Measurements from ENCODE around the gene CNDP1. TPM values are rescaled to one million over a fixed set of nuclear protein-coding genes. Genes with fewer than 3 reads are reported as not detected.

CNDP1 gene
- total and polyA plus RNA-seq, 4 donors = 0.09 to 21.1 (median 5.8) TPM

- TF ChIP-seq, protein P1, sequence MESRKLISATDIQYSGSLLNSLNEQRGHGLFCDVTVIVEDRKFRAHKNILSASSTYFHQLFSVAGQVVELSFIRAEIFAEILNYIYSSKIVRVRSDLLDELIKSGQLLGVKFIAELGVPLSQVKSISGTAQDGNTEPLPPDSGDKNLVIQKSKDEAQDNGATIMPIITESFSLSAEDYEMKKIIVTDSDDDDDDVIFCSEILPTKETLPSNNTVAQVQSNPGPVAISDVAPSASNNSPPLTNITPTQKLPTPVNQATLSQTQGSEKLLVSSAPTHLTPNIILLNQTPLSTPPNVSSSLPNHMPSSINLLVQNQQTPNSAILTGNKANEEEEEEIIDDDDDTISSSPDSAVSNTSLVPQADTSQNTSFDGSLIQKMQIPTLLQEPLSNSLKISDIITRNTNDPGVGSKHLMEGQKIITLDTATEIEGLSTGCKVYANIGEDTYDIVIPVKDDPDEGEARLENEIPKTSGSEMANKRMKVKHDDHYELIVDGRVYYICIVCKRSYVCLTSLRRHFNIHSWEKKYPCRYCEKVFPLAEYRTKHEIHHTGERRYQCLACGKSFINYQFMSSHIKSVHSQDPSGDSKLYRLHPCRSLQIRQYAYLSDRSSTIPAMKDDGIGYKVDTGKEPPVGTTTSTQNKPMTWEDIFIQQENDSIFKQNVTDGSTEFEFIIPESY (IDR thresholded peaks at IDR 0.05) = no peak
- TF ChIP-seq SP1 (IDR thresholded peaks at IDR 0.05) = no peak
- no peak for TF ChIP-seq HNF4G (IDR thresholded peaks at IDR 0.05)
- no peak for TF ChIP-seq TAF1 (conservative IDR thresholded peaks at IDR 0.05)
- TF ChIP-seq, protein P2, sequence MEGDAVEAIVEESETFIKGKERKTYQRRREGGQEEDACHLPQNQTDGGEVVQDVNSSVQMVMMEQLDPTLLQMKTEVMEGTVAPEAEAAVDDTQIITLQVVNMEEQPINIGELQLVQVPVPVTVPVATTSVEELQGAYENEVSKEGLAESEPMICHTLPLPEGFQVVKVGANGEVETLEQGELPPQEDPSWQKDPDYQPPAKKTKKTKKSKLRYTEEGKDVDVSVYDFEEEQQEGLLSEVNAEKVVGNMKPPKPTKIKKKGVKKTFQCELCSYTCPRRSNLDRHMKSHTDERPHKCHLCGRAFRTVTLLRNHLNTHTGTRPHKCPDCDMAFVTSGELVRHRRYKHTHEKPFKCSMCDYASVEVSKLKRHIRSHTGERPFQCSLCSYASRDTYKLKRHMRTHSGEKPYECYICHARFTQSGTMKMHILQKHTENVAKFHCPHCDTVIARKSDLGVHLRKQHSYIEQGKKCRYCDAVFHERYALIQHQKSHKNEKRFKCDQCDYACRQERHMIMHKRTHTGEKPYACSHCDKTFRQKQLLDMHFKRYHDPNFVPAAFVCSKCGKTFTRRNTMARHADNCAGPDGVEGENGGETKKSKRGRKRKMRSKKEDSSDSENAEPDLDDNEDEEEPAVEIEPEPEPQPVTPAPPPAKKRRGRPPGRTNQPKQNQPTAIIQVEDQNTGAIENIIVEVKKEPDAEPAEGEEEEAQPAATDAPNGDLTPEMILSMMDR (IDR thresholded peaks at IDR 0.05; ENCODE audit: low read depth, low read length, missing input control) = no peak
- no peak for TF ChIP-seq YY1 (IDR thresholded peaks at IDR 0.05)
- TF ChIP-seq RAD21 (IDR thresholded peaks at IDR 0.05) = no peak
- no peak for TF ChIP-seq EGR1 (IDR thresholded peaks at IDR 0.05; ENCODE audit: low read depth in 2 of 2)
- no peak for TF ChIP-seq FOXA1 (IDR thresholded peaks at IDR 0.05)
- no peak for TF ChIP-seq JUND (IDR thresholded peaks at IDR 0.05)
Measured at GRCh38 chr18:74508366-74508765, 25.9 kb upstream of the CNDP1 start (continued).

DNA sequence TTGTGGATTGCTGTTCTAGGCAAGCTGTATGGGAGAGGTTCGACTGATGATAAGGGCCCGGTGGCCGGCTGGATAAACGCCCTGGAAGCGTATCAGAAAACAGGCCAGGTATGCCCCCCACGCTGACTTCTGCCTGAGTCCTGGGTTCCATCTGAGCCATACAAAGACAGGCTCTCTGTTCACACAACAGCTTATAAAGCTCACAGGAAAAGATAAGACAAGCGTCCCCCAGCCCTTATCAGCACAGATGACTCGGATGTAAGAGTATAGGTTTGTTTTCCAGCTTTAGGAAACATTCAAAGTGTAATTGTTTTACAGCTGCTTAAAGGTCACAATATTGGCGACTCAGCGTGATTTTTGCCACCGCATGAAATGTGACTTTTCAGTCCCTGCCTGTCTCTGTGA is 25.5 kb upstream of the CNDP1 start:
- Histone ChIP-seq H3K27ac (ENCODE audit: low read depth in 1 of 2, low read length in 2 of 2) (no peak overlapping the region), H3K36me3 (ENCODE audit: control insufficient read depth in 4 of 4, insufficient read depth in 3 of 4, low read depth in 1 of 4, low read length in 3 of 4) (peaks cover 45 to 78% (median 54%) of the 10 kb centered on the region in 4 donors), H3K4me1 (ENCODE audit: control insufficient read depth in 4 of 4, insufficient read depth in 4 of 4, low read length in 3 of 4) (peaks cover 0 to 22% (median 11%) of the 10 kb centered on the region in 4 donors), H3K4me3 (ENCODE audit: low read depth in 1 of 3, low read length in 3 of 3) (no peak overlapping the region), H3K27me3 (ENCODE audit: control insufficient read depth in 4 of 4, insufficient read depth in 4 of 4, low read length in 3 of 4) (no peaks in the 10 kb centered on the region), H3K9ac (ENCODE audit: low read depth in 1 of 2, low read length in 2 of 2) (no peak overlapping the region), H3K9me3 (ENCODE audit: control insufficient read depth in 4 of 4, low read length in 3 of 4) (no peaks in the 10 kb centered on the region)
- TF ChIP-seq YY1 (IDR thresholded peaks at IDR 0.05) (no peak), HNF4A (conservative IDR thresholded peaks at IDR 0.05) (no peak), GABPA (IDR thresholded peaks at IDR 0.05 in 1 of 2, conservative IDR thresholded peaks at IDR 0.05 in 1 of 2) (no peak), HNF4G (IDR thresholded peaks at IDR 0.05) (no peak), ATF3 (IDR thresholded peaks at IDR 0.05) (no peak), FOXA2 (IDR thresholded peaks at IDR 0.05) (no peak), NR2F2 (IDR thresholded peaks at IDR 0.05) (no peak), SP1 (IDR thresholded peaks at IDR 0.05) (no peak), EGR1 (IDR thresholded peaks at IDR 0.05; ENCODE audit: low read depth in 2 of 2) (no peak), REST (IDR thresholded peaks at IDR 0.05) (no peak), FOXA1 (IDR thresholded peaks at IDR 0.05) (no peak), JUND (IDR thresholded peaks at IDR 0.05) (no peak), TAF1 (conservative IDR thresholded peaks at IDR 0.05) (no peak), RXRA (IDR thresholded peaks at IDR 0.05) (no peak)
- TF ChIP-seq, protein P2 (IDR thresholded peaks at IDR 0.05; ENCODE audit: low read depth, low read length, missing input control) = no peak
- TF ChIP-seq, protein P1 (IDR thresholded peaks at IDR 0.05) = no peak
- TF ChIP-seq, protein P3, sequence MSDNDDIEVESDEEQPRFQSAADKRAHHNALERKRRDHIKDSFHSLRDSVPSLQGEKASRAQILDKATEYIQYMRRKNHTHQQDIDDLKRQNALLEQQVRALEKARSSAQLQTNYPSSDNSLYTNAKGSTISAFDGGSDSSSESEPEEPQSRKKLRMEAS (IDR thresholded peaks at IDR 0.05) = no peak
- 74% methylated on average over 11 of the region's 11 CpGs for WGBS
- no peak for DNase-seq (ENCODE audit: low spot score)
